A673 (cell line): Measurements from ENCODE around the gene KIF4A. TPM values are rescaled to one million over a fixed set of nuclear protein-coding genes. Genes with fewer than 3 reads are reported as not detected.
"Not testable (repeated sequence)": the region's sequence is repeated elsewhere in the genome, so short reads cannot be mapped to it uniquely, and the experiment has no call there.

Experiments used
- BruUV-seq: library from RNA; stranded (reverse); fragments of 400-500 nt; replicated peaks from 2 replicates; lab custom pipeline; 2021; lab: Mats Ljungman, UMichigan
- CTCF ChIA-PET: fragments of 300-600 bp; sonication (Branson Sonifier 250); formaldehyde crosslinking; loops from one replicate; lab custom pipeline; 2022; ENCODE audit warnings: antibody characterized with exemption; lab: Charles Lee
- POLR2A ChIA-PET: fragments of 300-600 bp; sonication (Branson Sonifier 250); formaldehyde crosslinking; loops from one replicate; lab custom pipeline; 2022; ENCODE audit warnings: antibody characterized with exemption; ENCODE audit not compliant: low non-redundant PET; lab: Charles Lee
- DNase-seq: peaks from one replicate; pipeline ENCODE4 v3.0.0-alpha.2; 2015; ENCODE audit warnings: low spot score
- H3K27ac ChIP-seq: fragments of 200-600 bp; sonication (generic); 2 replicates; pipeline ENCODE4 v1.5.1; 2016; ENCODE audit warnings: mixed run types, low read depth, mild to moderate bottlenecking, mixed read lengths, antibody characterized with exemption, low read length; ENCODE audit not compliant: poor library complexity, severe bottlenecking
- H3K27me3 ChIP-seq: fragments of 200-600 bp; sonication (generic); replicated peaks from 2 replicates; pipeline ENCODE4 v1.6.1; 2017; ENCODE audit warnings: mixed run types, low read depth, mild to moderate bottlenecking, mixed read lengths, antibody characterized with exemption, low read length; ENCODE audit not compliant: insufficient read depth, poor library complexity
- H3K36me3 ChIP-seq: fragments of 200-600 bp; sonication (generic); 2 replicates; pipeline ENCODE4 v1.6.1; 2016; ENCODE audit warnings: mixed run types, mild to moderate bottlenecking, mixed read lengths, antibody characterized with exemption, low read length; ENCODE audit not compliant: insufficient read depth, poor library complexity, severe bottlenecking
- H3K4me1 ChIP-seq: fragments of 200-600 bp; sonication (generic); 2 replicates; pipeline ENCODE4 v1.6.1; 2017; ENCODE audit warnings: mixed run types, mild to moderate bottlenecking, mixed read lengths, antibody characterized with exemption, low read length; ENCODE audit not compliant: insufficient read depth, poor library complexity, severe bottlenecking
- H3K4me3 ChIP-seq: fragments of 200-600 bp; sonication (generic); 2 replicates; pipeline ENCODE4 v1.5.1; 2016; ENCODE audit warnings: low read depth, mixed run types, mild to moderate bottlenecking, mixed read lengths, low read length; ENCODE audit not compliant: poor library complexity, severe bottlenecking
- H3K9me3 ChIP-seq: fragments of 200-600 bp; sonication (generic); 2 replicates; pipeline ENCODE4 v1.6.1; 2016; ENCODE audit warnings: mixed run types, low read depth, mild to moderate bottlenecking, mixed read lengths, antibody characterized with exemption, low read length; ENCODE audit not compliant: poor library complexity, severe bottlenecking
- CTCF ChIP-seq: fragments of 300-800, 200-600 bp; sonication (generic); conservative IDR thresholded peaks from 2 replicates; pipeline ENCODE4 v1.5.1; 2017; ENCODE audit warnings: low read depth, mild to moderate bottlenecking, antibody characterized with exemption, low read length, moderate library complexity, mixed read lengths
- EZH2 ChIP-seq: fragments of 200-600 bp; sonication (generic); IDR thresholded peaks from 2 replicates; pipeline ENCODE4 v1.6.1; 2017; ENCODE audit warnings: borderline replicate concordance, low read depth, mild to moderate bottlenecking, mixed read lengths, antibody characterized with exemption, low read length; ENCODE audit not compliant: poor library complexity, severe bottlenecking
- intact Hi-C: fragments of 100-400 bp; cut with micrococcal nuclease; formaldehyde crosslinking; loops from one replicate; pipeline ENCODE4 v1.10.0; 2022; ENCODE audit not compliant: unreplicated experiment
- total RNA-seq: library from RNA; stranded (reverse); gene quantifications from 2 replicates; pipeline ENCODE4 v1.2.3, GENCODE V29; 2021

The KIF4A gene
- total RNA-seq, 1 experiment from 2014 or later: 76.7 TPM

GRCh38 chrX:70241501-70241900 lies 48.4 kb upstream of the KIF4A start:
- H3K27me3 ChIP-seq: peaks cover 5% of the 10 kb centered on the region
- CTCF ChIA-PET: no interaction called here
- no peak for TF ChIP-seq CTCF
- no peak for TF ChIP-seq EZH2
- no peak for DNase-seq
- H3K27ac ChIP-seq: no peak overlapping the region
- POLR2A ChIA-PET: interaction anchor here (0.6 kb wide), 1 partner anchor 47 kb away, joined by 3 read pairs; no protein-coding TSS in a partner anchor
- no peaks in the 10 kb centered on the region for H3K36me3 ChIP-seq
- H3K4me3 ChIP-seq: no peak overlapping the region
- intact Hi-C loops: no loop called here
- no TSS peak for BruUV-seq
- H3K4me1 ChIP-seq: no peaks in the 10 kb centered on the region
- H3K9me3 ChIP-seq: no peaks in the 10 kb centered on the region

GRCh38 chrX:70243601-70244000 lies 46.3 kb upstream of the KIF4A start:
- H3K4me1 ChIP-seq, H3K27ac ChIP-seq, POLR2A ChIA-PET, CTCF ChIA-PET, BruUV-seq, DNase-seq, H3K4me3 ChIP-seq, H3K36me3 ChIP-seq, H3K27me3 ChIP-seq, intact Hi-C loops, H3K9me3 ChIP-seq: not testable (repeated sequence)

GRCh38 chrX:70244881-70245280 lies 45.0 kb upstream of the KIF4A start:
- no TSS peak for BruUV-seq
- H3K9me3 ChIP-seq: no peaks in the 10 kb centered on the region
- no peaks in the 10 kb centered on the region for H3K36me3 ChIP-seq
- no peak for DNase-seq
- ChIA-PET POLR2A (no interaction called here), CTCF (no interaction called here)
- H3K27me3 ChIP-seq: peaks cover 5% of the 10 kb centered on the region
- intact Hi-C loops: no loop called here
- no peaks in the 10 kb centered on the region for H3K4me1 ChIP-seq
- H3K4me3 ChIP-seq: no peak overlapping the region
- H3K27ac ChIP-seq: no peak overlapping the region
- TF ChIP-seq CTCF (no peak), EZH2 (no peak)

GRCh38 chrX:70247252-70247651 lies 42.7 kb upstream of the KIF4A start:
- BruUV-seq: no TSS peak
- intact Hi-C loops: no loop called here
- CTCF ChIA-PET: no interaction called here
- no peak for TF ChIP-seq CTCF
- TF ChIP-seq EZH2: no peak
- H3K36me3 ChIP-seq: no peaks in the 10 kb centered on the region
- no peak overlapping the region for H3K4me3 ChIP-seq
- POLR2A ChIA-PET: no interaction called here
- DNase-seq: no peak
- no peak overlapping the region for H3K27ac ChIP-seq
- H3K27me3 ChIP-seq: peaks cover 9% of the 10 kb centered on the region
- no peaks in the 10 kb centered on the region for H3K9me3 ChIP-seq
- H3K4me1 ChIP-seq: no peaks in the 10 kb centered on the region
